Ecto neural progenitor cell (in vitro differentiated cells): Measurements from ENCODE around the gene MANEA.
A peak's percentile ranks its signal among the peaks of the same experiment; 100 is the strongest.
"Not testable (repeated sequence)": the region's sequence is repeated elsewhere in the genome, so short reads cannot be mapped to it uniquely, and the experiment has no call there.

ENCODE experiments used
- DNase-seq: peaks from one replicate; pipeline ENCODE4 v3.0.0-alpha.2; 2018; ENCODE audit warnings: low spot score

MANEA gene

DNA sequence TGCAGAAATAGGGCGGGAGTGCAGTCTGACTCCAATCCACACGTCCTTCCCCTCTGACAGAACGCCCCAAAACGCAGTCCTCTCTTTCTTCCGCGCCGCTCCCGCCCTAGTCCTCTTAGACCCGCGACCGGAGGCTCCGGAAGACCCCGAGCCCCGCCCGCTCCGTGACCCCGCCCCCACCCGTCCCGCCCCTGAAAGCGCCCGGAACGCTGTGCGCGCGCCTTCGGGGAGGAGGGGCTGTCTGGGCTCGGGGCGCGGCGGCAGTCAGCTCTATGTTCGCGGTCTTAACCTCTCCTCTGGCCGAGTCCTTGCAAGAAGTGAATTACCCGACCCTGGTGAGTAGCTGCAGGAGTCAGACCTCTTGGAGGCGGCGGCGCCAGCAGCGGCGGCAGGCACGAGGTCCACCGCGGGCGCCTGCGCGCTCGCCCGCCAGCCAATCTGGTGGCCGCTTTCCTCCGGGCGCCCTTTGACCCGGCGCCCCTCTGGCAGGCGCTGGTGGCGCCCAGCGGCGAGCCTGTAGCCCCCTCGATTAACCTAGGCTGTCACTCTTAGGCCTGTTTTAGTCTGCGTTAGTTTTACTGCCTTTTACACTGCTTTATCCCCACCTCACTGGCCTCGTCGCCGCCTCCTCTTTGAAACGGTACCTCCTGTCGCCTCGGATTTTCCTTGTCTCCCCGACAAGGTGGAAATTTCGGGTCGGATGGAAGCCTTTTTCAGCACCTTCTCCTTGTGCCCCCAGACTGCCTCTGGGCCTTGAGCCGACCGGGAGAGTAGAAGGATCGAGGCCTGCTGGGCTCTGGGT is at the start of gene MANEA:
Gene MANEA (plus strand): TSS at position 232 of the 802 bp plus-strand sequence. CDS start 8,905 bp downstream, outside the sequence.
- peak; percentile 90 for DNase-seq

DNA sequence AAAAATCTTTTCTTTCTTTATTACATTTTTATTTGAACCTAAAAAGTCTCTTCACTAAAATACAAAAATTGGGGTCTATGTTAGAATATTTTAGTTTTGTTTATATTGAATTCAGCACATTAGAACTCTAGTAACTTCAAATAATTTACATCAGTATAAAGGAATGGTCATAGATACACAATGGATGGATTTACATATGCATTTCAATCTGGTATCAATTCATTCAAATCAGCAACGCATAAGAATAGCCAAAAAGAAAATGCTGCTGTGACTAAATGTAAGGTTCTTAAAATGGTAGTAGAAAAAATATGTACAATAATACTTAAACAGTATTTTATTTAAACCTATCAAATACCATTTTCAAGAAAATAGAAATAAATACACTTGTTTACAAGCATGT is 47.6 kb upstream of the MANEA start:
- no peak for DNase-seq

DNA sequence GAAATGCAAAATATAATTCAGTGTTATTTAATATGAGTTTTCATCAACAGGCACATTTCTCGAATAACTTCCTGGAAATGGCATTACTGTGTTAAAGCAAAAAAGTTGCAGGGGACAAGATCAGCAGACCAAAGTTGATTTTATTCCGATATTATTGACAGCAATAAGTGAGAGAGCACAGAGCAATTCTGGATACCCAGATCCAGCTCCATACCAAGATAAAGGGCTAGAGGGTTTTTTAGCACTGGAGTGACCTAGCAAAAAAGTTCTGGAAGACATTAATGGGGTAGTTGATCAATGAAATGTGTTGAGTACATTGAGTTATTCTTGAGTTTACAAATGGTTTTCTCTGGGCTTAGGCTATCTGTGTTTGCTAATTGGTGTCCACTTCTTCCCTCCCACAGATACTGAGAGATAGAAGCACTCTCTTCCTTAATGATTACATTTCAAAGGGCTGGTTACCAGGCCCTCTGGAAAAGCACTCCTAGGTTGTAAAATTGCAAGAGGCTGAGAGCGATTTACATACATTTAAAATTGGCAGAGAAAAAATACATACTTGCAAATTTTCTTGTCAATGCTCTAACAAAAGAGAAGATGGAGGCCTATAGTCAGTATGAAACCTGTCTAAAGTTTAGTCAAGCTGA is 47.0 kb upstream of the MANEA start:
- no peak for DNase-seq

DNA sequence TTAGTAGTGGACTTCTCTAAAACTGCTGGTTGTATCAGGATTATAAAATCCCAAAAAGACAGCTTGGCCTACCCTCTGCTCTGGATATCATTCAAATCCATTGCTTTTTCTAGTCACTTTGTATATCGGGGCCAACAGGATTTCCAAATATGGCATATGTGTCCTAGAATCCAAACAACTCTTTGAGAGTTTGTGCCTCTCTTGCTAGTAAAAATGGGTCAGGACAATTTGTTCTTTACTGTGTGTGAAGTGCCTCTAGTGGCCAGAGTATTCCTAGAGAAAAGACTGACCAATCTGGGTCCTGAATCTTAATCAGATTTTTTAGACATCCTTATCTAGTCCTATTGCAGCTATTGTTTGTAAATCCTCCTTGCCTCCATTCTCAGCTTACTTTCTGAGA is 33.5 kb upstream of the MANEA start:
- no peak for DNase-seq

GRCh38 chr6:95544517-95545225 is 32.7 kb upstream of the MANEA start:
- DNase-seq = no peak

- DNase-seq = no peak
Observed at GRCh38 chr6:95545226-95545625, 32.1 kb upstream of the MANEA start.

DNA sequence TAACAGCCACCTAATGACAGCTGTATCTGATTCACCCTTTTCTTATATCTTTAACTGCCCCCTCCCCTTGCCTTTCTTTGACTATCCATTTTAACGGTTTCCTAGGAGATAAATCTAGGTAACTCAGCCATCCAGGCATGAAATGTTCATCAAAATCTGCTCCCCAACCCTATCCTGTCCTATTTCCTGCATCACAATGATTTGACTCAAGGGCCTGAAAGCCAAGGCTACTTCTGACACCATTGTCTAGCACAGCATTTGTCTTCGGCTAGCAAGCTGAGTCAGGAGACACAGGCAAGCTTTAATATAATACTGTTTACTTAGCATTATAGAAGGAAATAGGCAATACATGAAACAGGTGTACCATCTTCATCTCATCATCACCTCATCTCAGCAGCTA is 31.6 kb upstream of the MANEA start:
- no peak for DNase-seq

- DNase-seq = no peak
Observed at GRCh38 chr6:95546148-95546547, 31.2 kb upstream of the MANEA start.

DNA sequence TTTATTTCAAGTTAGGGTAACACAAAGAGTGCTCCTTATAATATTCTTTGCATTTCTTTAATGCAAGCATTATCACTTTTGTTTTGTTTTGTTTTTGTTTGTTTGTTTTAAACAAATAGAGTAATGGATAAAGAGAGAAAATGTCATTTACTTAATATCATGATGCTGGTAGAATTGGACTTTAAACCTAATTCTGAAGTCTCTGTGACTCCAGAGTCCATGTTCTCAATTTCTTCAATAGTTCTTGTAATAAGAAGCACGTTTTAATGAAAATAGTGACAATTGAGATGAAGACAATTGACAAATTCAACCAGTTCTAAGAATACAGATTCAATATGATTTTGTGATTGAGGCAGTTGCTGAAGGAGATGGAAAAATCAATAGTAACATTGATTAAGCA is 30.3 kb upstream of the MANEA start:
- DNase-seq = no peak

DNA sequence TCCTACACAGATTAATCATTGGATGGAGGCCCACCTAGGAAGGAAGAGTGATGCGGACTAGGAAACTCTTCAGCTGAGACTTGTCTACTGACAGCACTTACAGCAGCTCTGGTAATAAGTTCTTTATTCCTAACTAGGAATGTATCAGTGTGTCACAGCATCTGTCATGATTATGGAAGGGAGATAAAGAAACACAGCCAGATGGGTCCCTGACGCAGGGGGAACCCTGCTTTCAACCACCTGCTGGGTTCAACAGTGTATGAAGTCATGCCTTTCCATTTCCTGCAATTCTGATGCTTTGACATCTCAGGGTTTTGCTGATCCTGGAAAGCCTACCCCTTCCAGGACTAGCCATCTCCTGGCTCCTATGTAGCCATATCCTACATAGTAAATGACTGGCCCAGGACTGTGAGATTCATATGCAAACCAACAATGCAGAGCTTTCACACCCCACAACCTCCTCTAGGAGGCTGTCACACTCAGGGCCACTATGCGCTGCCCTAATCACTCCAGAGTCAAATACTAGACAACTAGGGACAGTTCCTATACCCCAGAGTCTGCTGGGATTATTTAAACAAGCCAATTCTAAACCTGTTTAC is 29.0 kb upstream of the MANEA start:
- no peak for DNase-seq

DNA sequence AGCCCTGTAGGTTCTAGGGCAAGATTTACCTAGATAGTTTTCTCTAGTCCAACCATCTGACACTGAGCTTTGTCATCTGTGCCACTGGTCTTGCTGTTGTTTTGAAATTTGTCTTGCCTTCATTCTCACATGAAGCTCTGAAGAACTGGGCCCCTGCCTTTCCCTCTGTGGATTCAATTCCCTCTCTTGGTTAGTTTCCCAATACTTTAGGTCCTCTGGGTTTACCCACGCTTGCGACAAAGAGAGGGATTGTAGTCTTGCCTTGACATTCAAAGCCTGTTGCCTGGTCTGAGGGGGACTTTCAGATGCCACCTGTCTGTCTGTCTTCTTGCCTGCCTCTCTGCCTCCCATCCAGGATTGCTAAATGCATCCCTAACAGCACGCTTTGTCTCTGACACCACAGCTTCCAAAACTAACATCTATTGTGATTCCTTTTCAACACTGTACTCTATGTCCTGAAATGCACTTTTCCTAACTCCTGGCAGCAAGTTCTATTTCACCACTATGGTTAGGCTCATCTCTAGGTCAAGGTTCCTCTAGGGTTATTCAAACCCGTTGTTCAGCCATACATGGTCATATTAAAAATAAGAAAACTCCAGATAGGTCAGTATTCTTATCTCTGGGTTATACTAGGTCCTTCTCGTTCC is 25.5 kb upstream of the MANEA start:
- DNase-seq = no peak

GRCh38 chr6:95553880-95554279 is 23.5 kb upstream of the MANEA start:
- no peak for DNase-seq

DNA sequence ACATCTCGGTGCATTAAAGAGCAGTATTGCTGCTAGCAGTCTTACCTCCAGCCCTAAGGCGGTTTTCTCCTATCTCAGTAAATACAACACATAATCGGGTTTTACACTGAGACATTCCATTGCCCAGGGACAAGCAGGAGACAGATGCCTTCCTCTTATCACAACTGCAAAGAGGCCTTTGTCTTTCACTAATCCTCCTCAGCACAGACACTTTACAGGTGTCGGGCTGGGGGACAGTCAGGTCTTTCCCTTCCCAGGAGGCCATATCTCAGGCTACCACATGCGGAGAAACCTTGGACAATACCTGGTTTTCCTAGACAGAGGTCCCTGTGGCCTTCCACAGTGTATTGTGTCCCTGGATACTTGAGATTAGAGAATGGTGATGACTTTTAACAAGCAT is 16.4 kb upstream of the MANEA start:
- not testable (repeated sequence) for DNase-seq

GRCh38 chr6:95569560-95569959 is 7.8 kb upstream of the MANEA start:
- DNase-seq = no peak

DNA sequence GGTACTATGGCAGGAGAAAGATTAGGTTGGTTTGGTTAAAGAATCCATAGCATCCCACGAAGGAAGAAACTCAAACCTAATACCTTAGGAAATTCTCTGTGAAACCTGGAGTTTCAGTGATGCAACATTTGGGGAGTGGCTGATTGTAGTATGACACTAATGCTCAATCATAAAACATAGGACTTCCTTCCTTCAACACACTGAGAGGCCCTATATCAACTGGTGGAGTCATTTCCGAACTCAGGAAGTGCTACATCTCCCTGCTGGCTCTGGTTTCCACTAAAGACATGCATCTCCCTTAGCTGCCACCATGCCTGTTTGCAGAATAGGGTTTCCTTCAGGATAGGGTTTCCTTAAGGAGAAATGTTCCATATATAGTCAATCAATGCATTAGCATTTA is 5.2 kb upstream of the MANEA start:
- no peak for DNase-seq

DNA sequence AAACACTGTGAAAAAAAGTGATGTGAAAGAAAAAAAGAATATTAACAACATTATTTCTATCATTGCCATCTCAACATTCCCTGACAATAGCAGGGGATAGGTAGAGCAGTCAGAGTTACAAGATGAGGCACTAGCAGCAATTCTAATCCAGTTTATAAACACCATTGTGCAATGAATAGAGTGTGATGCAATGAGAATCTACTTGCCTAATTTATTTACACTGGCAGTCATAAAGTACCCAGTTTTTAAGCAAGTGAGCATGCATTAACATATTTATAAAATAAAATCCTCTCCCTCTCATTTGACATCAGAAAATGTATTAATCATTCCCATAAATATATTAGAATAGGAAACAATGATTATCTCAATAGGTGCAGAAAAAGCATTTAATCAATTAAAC is 2.5 kb upstream of the MANEA start:
- DNase-seq = no peak

DNA sequence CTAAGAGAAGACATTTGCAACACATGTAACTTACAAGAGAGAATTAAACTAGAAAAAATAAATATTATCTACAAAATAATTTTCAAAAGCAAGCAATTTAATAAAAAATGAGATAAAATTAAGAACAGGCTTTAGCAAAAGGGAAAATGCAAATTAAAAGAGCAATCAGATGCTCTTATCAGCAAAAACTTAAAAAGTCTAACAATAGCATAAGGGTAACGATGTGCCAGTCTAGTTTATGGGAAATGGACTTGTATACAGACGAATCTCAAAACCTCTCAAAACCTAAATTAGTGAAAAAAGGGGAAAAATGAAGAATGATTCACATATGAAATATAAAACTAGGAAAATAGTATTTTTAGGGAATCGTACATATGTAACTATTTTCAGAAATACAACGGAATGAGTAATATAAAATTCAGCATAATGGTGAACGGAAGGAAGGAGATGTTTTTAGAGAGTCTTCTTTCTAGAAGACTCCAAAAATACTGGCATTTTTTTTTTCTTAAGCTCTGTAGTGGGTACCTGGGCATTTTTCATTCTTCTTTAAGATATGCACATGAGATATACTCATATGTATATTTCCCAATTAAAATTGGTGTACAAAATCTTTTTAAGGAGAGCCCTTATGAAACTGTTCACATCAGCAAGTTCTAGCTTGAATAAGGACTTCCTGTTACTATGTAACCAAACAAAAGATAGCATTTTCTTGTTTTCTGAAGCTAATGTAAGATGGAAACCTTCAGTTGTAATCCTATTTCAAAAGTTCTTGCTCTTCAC is 927 bp upstream of the MANEA start:
- no peak for DNase-seq

DNA sequence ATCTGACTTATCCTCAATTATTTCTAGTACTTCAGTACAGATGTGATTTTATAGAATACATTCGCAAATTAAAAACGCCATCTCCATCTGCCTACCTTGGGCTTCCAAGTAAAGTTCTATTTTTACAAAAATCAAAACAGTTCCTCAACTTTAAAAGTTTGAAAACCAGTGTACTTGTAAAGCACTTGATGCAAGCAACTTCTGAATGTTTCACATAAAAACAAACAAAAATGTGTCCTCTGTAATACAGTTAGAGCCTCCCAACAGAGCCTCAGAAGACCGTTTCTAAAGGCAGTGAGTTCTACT is 384 bp upstream of the MANEA start:
- no peak for DNase-seq

GRCh38 chr6:95578106-95578410 is 723 bp downstream of the MANEA start:
- DNase-seq = no peak

DNA sequence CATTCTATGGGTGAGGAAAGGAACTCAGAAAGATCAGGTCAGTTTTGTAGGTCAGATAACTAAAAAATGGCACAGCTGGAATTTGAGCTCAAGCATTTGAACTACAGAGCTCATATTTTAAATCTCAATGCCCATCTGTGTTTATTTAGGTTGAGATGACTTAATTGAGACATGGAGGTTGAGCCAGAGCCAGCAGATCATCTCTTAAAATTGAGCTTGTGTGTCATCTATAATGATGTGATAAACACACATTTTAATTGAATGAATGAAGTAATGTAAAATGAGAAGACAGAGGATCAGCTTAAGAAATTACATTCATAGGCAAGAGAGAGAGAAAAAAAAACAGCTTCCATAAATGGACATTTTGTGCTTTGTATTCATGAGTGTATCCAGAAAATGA is 3.7 kb downstream of the MANEA start:
- DNase-seq = no peak

GRCh38 chr6:95584226-95584625 is 6.9 kb downstream of the MANEA start:
- DNase-seq = not testable (repeated sequence)

DNA sequence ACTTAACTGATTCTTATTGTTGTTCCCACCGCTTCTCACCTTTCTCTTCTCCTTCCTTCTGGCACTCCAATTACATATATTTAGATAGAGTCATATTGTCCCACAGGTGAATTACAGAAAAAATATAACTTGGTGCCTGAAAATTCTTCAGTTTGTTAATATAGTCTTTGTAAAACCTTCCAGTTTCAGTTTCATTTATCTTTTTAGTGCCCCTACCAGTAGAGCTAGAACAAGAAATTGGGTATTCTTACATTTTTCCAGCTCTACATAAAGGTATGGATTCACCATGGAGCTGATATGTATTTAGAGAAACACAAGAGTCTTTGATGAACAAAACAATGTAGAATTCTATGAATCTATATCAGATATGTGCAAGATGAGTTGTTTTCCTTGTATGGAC is 10.7 kb downstream of the MANEA start:
- DNase-seq = no peak
